Pons (tissue), 1 donor: ENCODE results near the gene B3GALNT1.

Experiments
- DNase-seq: peaks from one replicate; pipeline ENCODE4 v3.0.0-alpha.2; 2016; ENCODE audit warnings: low spot score

B3GALNT1 gene

GRCh38 chr3:161073181-161073580 lies 32.0 kb downstream of the B3GALNT1 start:
- no peak for DNase-seq

- DNase-seq, result no peak
These were observed 32.4 kb downstream of the B3GALNT1 start for GRCh38 chr3:161072751-161073150.

- no peak for DNase-seq
These were observed 32.9 kb downstream of the B3GALNT1 start for GRCh38 chr3:161072211-161072621.

- no peak for DNase-seq
These were observed 34.0 kb downstream of the B3GALNT1 start for GRCh38 chr3:161070980-161071663.

- no peak for DNase-seq
These were observed 34.8 kb downstream of the B3GALNT1 start for GRCh38 chr3:161070252-161070930.

- DNase-seq, result peak; percentile 66
These were observed 35.5 kb downstream of the B3GALNT1 start for GRCh38 chr3:161069511-161070251.

GRCh38 chr3:161067335-161067734 lies 37.8 kb downstream of the B3GALNT1 start:
- no peak for DNase-seq

- DNase-seq, result no peak
These were observed 38.2 kb downstream of the B3GALNT1 start for GRCh38 chr3:161066930-161067329.

- DNase-seq, result no peak
These were observed 40.7 kb downstream of the B3GALNT1 start for GRCh38 chr3:161064413-161064812.

- no peak for DNase-seq
These were observed 50.1 kb downstream of the B3GALNT1 start for GRCh38 chr3:161054860-161055604.

- no peak for DNase-seq
These were observed 53.3 kb downstream of the B3GALNT1 start for GRCh38 chr3:161051856-161052255.

- peak; percentile 28 for DNase-seq
These were observed 54.2 kb downstream of the B3GALNT1 start for GRCh38 chr3:161050935-161051334.

- no peak for DNase-seq
These were observed 55.4 kb downstream of the B3GALNT1 start for GRCh38 chr3:161049683-161050248.

GRCh38 chr3:161043336-161044035 lies 61.7 kb downstream of the B3GALNT1 start:
- no peak for DNase-seq

- no peak for DNase-seq
These were observed 63.1 kb downstream of the B3GALNT1 start for GRCh38 chr3:161042023-161042501.

GRCh38 chr3:161038725-161039124 lies 66.4 kb downstream of the B3GALNT1 start:
- no peak for DNase-seq

- peak; percentile 28 for DNase-seq
These were observed 69.4 kb downstream of the B3GALNT1 start for GRCh38 chr3:161035711-161036110.

- DNase-seq, result peak; percentile 45
These were observed 70.1 kb downstream of the B3GALNT1 start for GRCh38 chr3:161034913-161035550.
